Cardiac fibroblast (primary cell): Measurements from ENCODE around the gene KANSL1.
"Not testable (repeated sequence)": the region's sequence is repeated elsewhere in the genome, so short reads cannot be mapped to it uniquely, and the experiment has no call there.

Source experiments
- DNase-seq, 2 donors: peaks; one replicate each; pipeline versions ENCODE4 v3.0.0 to v3.0.0-alpha.2; 2010; ENCODE audit warnings: low read depth in 2 of 2
- H3K4me3 ChIP-seq, 2 donors: replicated peaks in 1 of 2; 1 replicate in 1 of 2; 2 replicates in 1 of 2; pipeline ENCODE4 v1.5.1; 2011; ENCODE audit warnings: low read depth in 2 of 2, low read length in 2 of 2, mild to moderate bottlenecking in 2 of 2, moderate library complexity in 1 of 2
- TF ChIP-seq, protein P1 (sequence below): IDR thresholded peaks from one replicate; pipeline ENCODE4 v1.5.1; 2011; ENCODE audit warnings: low read depth, mild to moderate bottlenecking, low read length, inconsistent platforms

KANSL1 gene

DNA sequence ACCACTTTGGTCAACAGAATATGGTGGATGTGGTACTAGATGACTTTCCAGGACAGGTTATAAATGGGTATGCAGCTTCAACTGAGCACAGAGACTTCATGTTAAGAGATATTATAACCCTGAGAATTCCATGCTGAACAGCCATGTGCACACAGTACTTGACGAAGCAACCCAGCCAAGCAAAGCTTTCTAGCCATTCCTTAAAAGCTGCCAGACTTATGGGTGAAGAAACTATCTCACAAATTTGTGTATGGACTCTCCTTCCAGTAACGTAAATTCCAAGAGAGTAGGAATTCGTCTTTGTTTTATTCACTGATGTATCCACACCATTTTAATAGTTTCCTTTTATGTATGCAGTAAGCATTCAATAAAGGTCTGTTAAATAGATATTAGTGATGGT is 76.1 kb downstream of the KANSL1 start:
- DNase-seq, result no peak
- H3K4me3 ChIP-seq, result no peak overlapping the region
- TF ChIP-seq, protein P1, sequence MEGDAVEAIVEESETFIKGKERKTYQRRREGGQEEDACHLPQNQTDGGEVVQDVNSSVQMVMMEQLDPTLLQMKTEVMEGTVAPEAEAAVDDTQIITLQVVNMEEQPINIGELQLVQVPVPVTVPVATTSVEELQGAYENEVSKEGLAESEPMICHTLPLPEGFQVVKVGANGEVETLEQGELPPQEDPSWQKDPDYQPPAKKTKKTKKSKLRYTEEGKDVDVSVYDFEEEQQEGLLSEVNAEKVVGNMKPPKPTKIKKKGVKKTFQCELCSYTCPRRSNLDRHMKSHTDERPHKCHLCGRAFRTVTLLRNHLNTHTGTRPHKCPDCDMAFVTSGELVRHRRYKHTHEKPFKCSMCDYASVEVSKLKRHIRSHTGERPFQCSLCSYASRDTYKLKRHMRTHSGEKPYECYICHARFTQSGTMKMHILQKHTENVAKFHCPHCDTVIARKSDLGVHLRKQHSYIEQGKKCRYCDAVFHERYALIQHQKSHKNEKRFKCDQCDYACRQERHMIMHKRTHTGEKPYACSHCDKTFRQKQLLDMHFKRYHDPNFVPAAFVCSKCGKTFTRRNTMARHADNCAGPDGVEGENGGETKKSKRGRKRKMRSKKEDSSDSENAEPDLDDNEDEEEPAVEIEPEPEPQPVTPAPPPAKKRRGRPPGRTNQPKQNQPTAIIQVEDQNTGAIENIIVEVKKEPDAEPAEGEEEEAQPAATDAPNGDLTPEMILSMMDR, result no peak

DNA sequence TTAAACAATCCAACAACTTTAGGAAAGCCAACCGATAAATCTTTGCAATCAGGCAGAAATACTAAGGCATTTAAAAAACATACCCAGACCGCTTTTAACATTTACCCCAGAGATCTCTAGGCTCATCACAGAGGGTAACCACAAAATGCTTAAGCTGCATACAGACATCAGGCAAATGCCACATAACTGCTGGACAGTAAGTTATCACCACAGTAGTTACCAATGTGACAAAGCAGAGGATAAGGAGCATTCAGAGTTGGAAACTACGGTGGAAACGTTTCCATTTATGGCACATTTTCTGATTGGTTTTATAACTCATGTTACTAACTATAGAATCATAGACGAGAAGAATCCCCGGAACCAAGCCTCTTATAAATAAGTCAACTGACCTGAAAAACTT is 77.5 kb downstream of the KANSL1 start:
- H3K4me3 ChIP-seq, result no peak overlapping the region
- TF ChIP-seq, protein P1, result no peak
- no peak for DNase-seq

DNA sequence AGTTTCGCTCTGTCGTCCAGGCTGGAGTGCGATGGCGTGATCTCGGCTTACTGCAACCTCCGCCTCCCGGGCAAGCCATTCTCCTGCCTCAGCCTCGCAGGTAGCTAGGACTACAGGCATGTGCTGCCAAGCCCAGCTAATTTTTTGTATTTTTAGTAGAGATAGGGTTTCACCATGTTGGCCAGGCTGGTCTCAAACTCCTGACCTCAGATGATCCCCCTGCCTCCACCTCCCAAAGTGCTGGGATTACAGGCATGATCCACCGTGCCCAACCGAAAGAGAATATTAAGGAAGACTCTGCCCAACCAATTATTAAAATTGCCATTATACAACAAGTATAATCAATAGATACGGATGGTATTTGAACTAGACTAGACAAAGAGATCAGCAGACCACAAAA is 82.0 kb downstream of the KANSL1 start:
- not testable (repeated sequence) for DNase-seq, H3K4me3 ChIP-seq

DNA sequence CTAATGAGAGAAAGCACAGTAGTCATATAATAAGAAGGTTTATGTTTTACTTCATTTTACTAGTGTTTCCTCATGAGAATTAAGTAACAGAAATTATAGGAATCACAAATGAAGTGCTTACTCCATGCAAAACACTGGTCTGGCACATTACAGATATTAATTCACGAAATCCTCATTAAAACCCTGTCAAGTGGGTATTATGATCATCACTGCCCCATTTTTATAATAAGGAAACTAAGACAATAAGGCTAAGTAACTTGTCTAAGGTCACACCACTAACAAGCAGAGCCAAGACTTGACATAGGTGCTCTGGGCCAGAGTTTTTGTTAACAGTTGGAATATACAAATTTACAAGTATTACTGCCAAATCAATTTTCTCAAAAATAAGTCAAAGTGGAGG is 83.0 kb downstream of the KANSL1 start:
- TF ChIP-seq, protein P1, result no peak
- H3K4me3 ChIP-seq, result no peak overlapping the region
- no peak for DNase-seq

DNA sequence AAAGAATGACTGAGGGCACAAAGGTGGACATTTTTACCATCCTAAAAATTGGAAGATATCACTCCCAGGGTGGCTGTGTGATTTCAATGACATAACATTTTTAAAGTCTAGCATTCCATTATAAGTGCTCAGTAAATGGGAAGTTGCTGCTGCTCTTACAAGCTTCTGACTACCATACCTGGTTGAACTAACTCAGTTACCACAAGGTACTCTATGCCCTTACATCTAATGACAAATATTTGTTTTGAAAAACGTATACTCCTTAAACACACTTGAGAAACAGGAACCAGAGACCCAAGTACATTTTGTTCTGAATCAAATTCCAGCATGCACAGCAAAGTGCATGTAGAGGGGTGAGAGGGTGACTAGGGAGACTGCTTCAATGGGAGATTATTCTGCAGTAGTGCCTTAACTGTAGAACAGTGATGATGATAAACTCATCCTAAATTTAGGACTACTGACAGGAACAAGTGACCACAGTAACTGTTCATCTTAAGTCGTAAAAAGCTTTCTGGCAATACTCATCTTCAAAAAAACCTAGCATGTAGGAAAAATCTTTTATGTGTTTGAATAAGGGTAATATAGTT is 83.5 kb downstream of the KANSL1 start:
- no peak for DNase-seq
- TF ChIP-seq, protein P1, result no peak
- H3K4me3 ChIP-seq, result no peak overlapping the region

DNA sequence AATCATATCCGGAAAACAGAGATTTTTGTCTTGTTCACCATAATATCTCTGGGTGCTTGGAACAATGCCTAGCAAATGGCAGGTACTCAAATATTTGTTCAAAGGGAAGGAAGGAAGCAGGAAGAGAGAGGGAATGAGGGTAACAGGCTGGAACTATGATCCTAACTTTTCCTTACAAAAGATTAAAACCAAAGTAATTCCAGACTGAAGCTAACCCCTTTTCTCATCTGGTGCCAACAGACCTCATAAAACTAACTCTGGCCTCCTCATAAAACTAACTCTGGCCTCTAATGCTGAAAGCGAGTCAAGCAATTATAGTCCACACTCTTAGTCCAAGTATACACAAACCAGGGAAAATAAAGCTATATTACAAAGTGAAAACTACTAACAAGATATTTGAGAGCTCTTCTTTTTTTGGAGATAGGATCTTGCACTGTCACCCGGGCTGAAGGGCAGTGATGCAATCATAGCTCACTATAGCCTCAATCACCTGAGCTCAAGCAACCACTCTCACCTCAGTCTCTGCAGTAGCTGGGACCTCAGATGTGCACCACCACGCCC is 84.6 kb downstream of the KANSL1 start:
- no peak overlapping the region for H3K4me3 ChIP-seq
- DNase-seq, result no peak
- TF ChIP-seq, protein P1, result no peak

DNA sequence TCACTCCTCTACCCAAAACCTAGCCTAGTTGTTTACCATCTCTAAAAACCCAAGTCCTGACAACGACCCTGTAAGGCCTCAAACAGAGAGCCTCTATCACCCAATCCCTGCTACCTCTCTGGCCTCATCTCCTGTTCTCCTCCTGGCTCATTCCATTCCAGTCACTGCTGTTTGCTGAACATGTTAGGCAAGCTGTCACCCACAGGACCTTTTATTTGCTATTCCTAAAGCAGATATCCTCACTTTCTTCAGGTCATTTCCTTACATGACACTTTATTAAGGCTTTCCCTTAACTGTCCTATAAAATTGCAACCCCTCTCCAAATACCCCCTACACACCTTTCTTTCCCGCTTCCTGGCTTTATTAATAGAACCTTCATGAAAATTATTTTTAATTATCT is 85.1 kb downstream of the KANSL1 start:
- H3K4me3 ChIP-seq, result no peak overlapping the region
- no peak for DNase-seq
- TF ChIP-seq, protein P1, result no peak
